H9 (cell line): Measurements from ENCODE around the gene EOMES. TPM values are rescaled to one million over a fixed set of nuclear protein-coding genes. Genes with fewer than 3 reads are reported as not detected.

Experiments
- DNase-seq: peaks from one replicate; pipeline ENCODE4 v3.0.0-alpha.2; 2017
- H2AFZ ChIP-seq: one replicate; pipeline ENCODE4 v1.6.1; 2013; ENCODE audit warnings: mild to moderate bottlenecking, low read length, control low read depth, moderate library complexity
- H2AK5ac ChIP-seq: 2 replicates; pipeline ENCODE4 v1.6.1; 2013; ENCODE audit warnings: low read length, control low read depth, mixed read lengths; ENCODE audit not compliant: insufficient read length
- H2BK120ac ChIP-seq: one replicate; pipeline ENCODE4 v1.6.1; 2013; ENCODE audit warnings: low read depth, mild to moderate bottlenecking, low read length, control low read depth, inconsistent platforms; ENCODE audit not compliant: poor library complexity, severe bottlenecking
- H2BK12ac ChIP-seq: 2 replicates; pipeline ENCODE4 v1.6.1; 2013; ENCODE audit warnings: low read length, control low read depth, mixed read lengths, low read depth; ENCODE audit not compliant: insufficient read length
- H2BK15ac ChIP-seq: 2 replicates; pipeline ENCODE4 v1.6.1; 2013; ENCODE audit warnings: low read depth, low read length, control low read depth
- H2BK20ac ChIP-seq: one replicate; pipeline ENCODE4 v1.6.1; 2013; ENCODE audit warnings: low read depth, mild to moderate bottlenecking, low read length, control low read depth, inconsistent platforms; ENCODE audit not compliant: poor library complexity, severe bottlenecking
- H2BK5ac ChIP-seq: 2 replicates; pipeline ENCODE4 v1.6.1; 2013; ENCODE audit warnings: low read length, control low read depth, mixed read lengths; ENCODE audit not compliant: insufficient read length
- H3K14ac ChIP-seq: 2 replicates; pipeline ENCODE4 v1.6.1; 2013; ENCODE audit warnings: low read length, control low read depth; ENCODE audit not compliant: insufficient read depth
- H3K18ac ChIP-seq: 2 replicates; pipeline ENCODE4 v1.6.1; 2013; ENCODE audit warnings: low read depth, mild to moderate bottlenecking, mixed read lengths, low read length, control low read depth; ENCODE audit not compliant: insufficient read length
- H3K23ac ChIP-seq: 2 replicates; pipeline ENCODE4 v1.6.1; 2013; ENCODE audit warnings: low read length, control low read depth, mixed read lengths, low read depth; ENCODE audit not compliant: insufficient read length
- H3K23me2 ChIP-seq: 2 replicates; pipeline ENCODE4 v1.6.1; 2013; ENCODE audit warnings: low read depth, mild to moderate bottlenecking, mixed read lengths, low read length, control low read depth; ENCODE audit not compliant: insufficient read length, poor library complexity, severe bottlenecking
- H3K27ac ChIP-seq: 2 replicates; pipeline ENCODE4 v1.5.1; 2013; ENCODE audit warnings: low read length, control low read depth, mixed read lengths, low read depth; ENCODE audit not compliant: insufficient read length
- H3K27me3 ChIP-seq: 2 replicates; pipeline ENCODE4 v1.6.1; 2013; ENCODE audit warnings: low read length, control low read depth, inconsistent platforms; ENCODE audit not compliant: insufficient read depth
- H3K4ac ChIP-seq: 2 replicates; pipeline ENCODE4 v1.6.1; 2013; ENCODE audit warnings: low read depth, mild to moderate bottlenecking, control low read depth, inconsistent platforms, low read length, moderate library complexity
- H3K4me1 ChIP-seq: 2 replicates; pipeline ENCODE4 v1.6.1; 2013; ENCODE audit warnings: low read length, control low read depth, inconsistent platforms; ENCODE audit not compliant: insufficient read depth
- H3K4me2 ChIP-seq: 2 replicates; pipeline ENCODE4 v1.6.1; 2013; ENCODE audit warnings: low read length, control low read depth, mixed read lengths; ENCODE audit not compliant: insufficient read length, insufficient read depth
- H3K56ac ChIP-seq: 2 replicates; pipeline ENCODE4 v1.6.1; 2013; ENCODE audit warnings: low read depth, mild to moderate bottlenecking, mixed read lengths, low read length, control low read depth; ENCODE audit not compliant: insufficient read length
- H3K79me1 ChIP-seq: 2 replicates; pipeline ENCODE4 v1.6.1; 2013; ENCODE audit warnings: low read depth, mild to moderate bottlenecking, moderate library complexity, low read length, control low read depth, inconsistent platforms; ENCODE audit not compliant: insufficient read depth, poor library complexity, severe bottlenecking
- H3K79me2 ChIP-seq: 2 replicates; pipeline ENCODE4 v1.6.1; 2013; ENCODE audit warnings: low read length, control low read depth, inconsistent platforms; ENCODE audit not compliant: insufficient read depth
- H3K9ac ChIP-seq: 2 replicates; pipeline ENCODE4 v1.6.1; 2013; ENCODE audit warnings: low read length, control low read depth, mixed read lengths; ENCODE audit not compliant: insufficient read length; ENCODE audit errors: extremely low read depth
- H3K9me3 ChIP-seq: one replicate; pipeline ENCODE4 v1.6.1; 2013; ENCODE audit warnings: low read depth, low read length, inconsistent platforms; ENCODE audit not compliant: control insufficient read depth
- H3T11ph ChIP-seq: one replicate; pipeline ENCODE4 v1.6.1; 2013; ENCODE audit warnings: mild to moderate bottlenecking, low read length, control low read depth, inconsistent platforms
- H4K20me1 ChIP-seq: one replicate; pipeline ENCODE4 v1.6.1; 2013; ENCODE audit not compliant: control insufficient read depth, insufficient read length, insufficient read depth
- H4K5ac ChIP-seq: 2 replicates; pipeline ENCODE4 v1.6.1; 2013; ENCODE audit warnings: low read depth, mild to moderate bottlenecking, mixed read lengths, low read length, control low read depth; ENCODE audit not compliant: insufficient read length
- H4K8ac ChIP-seq: replicated peaks from 2 replicates; pipeline ENCODE4 v1.6.1; 2013; ENCODE audit warnings: low read length, control low read depth, mixed read lengths, low read depth; ENCODE audit not compliant: insufficient read length
- H4K91ac ChIP-seq: 2 replicates; pipeline ENCODE4 v1.6.1; 2013; ENCODE audit warnings: low read depth, mild to moderate bottlenecking, moderate library complexity, mixed read lengths, low read length, control low read depth; ENCODE audit not compliant: insufficient read length
- H3K27ac Mint-ChIP-seq, 3 experiments: 2 replicates in 2 of 3; 3 replicates in 1 of 3; pipeline ENCODE4 v1.8.0; 2020 to 2021; ENCODE audit warnings: mixed read lengths in 3 of 3, mild to moderate bottlenecking in 1 of 3, moderate library complexity in 1 of 3
- H3K27me3 Mint-ChIP-seq: 2 replicates; pipeline ENCODE4 v1.8.0; 2021; ENCODE audit warnings: low read depth, mild to moderate bottlenecking, moderate library complexity, mixed read lengths
- H3K36me3 Mint-ChIP-seq, 3 experiments: 2 replicates in 2 of 3; 3 replicates in 1 of 3; pipeline ENCODE4 v1.8.0; 2020 to 2021; ENCODE audit warnings: low read depth in 3 of 3, mixed read lengths in 3 of 3; ENCODE audit not compliant: insufficient read depth in 1 of 3
- H3K4me1 Mint-ChIP-seq, 2 experiments: 2 replicates each; pipeline ENCODE4 v1.8.0; 2020; ENCODE audit warnings: mixed read lengths in 2 of 2
- H3K4me3 Mint-ChIP-seq, 2 experiments: 2 replicates in 1 of 2; 3 replicates in 1 of 2; pipeline ENCODE4 v1.8.0; 2020 to 2021; ENCODE audit warnings: mild to moderate bottlenecking in 2 of 2, mixed read lengths in 2 of 2, moderate library complexity in 1 of 2
- H3K9me3 Mint-ChIP-seq, 2 experiments: 2 replicates in 1 of 2; 3 replicates in 1 of 2; pipeline ENCODE4 v1.8.0; 2020; ENCODE audit warnings: mild to moderate bottlenecking in 2 of 2, mixed read lengths in 2 of 2, moderate library complexity in 1 of 2
- WGBS: extraction: QIAGEN DNeasy Blood & Tissue Kit; methylation state at CpG from one replicate; pipeline ENCODE4 v1.1.7; 2013; ENCODE audit warnings: missing lambda C conversion rate, low lambda C conversion rate, mixed read lengths; ENCODE audit not compliant: insufficient read length; ENCODE audit errors: extremely low coverage; 5-methylcytosine and 5-hydroxymethylcytosine counted together
- total RNA-seq: library from RNA; stranded (reverse); gene quantifications from 2 replicates; pipeline ENCODE4 v1.2.1, GENCODE V29; 2021
- TF ChIP-seq, protein P1 (sequence below): fragments of 200-600 bp; sonication (generic); conservative IDR thresholded peaks from 3 replicates; pipeline ENCODE4 v1.8.0; 2021; ENCODE audit warnings: antibody characterized with exemption, mild to moderate bottlenecking

The EOMES gene
- total RNA-seq, 1 experiment from 2014 or later, result 1.7 TPM

DNA sequence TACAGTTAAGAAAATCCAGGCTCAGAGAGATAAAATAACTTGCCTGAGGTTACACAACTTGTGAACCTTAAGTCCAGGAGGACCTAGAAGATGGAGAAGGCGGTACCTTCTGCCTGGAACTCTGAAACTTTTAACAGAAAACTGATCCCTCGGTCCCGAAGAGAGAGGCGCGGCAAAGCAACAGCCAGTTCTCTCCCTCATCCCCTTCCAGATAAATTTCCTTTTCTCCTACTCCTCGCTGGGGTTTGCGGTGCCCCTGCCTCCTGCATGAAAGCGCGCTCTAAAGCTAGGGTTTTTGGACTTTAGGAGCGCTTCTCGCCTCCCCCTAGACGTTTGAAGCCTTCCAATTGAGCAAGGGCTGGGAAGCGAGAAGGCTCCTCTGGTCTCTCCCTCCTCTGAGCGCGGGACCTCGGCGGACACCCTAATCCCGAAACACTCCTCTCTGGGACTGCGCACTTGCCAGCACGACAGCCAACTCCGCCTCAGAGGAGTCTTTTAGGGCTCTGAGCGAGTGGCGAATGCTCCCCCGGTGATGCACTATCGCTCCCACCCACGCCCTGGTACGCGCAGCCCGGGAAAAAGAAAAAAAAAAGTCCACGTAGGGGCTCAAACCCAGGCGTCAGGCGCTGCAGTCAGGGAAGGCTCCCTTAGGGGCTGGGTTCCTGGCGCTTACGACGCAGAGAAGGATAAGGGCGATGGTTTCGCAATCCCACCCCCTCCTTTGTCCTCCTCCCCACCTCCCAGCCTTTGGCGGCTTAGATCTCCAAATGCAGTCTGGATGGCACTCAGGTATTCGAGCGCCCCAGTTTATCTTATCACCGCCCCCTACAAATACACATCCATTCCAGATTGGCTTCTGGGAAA lies 7.9 kb upstream of the EOMES start:
- H2BK120ac ChIP-seq, result no peak overlapping the region
- no peak overlapping the region for H4K5ac ChIP-seq
- H3K18ac ChIP-seq, result no peak overlapping the region
- no peak overlapping the region; the same call in 1 of the 2 replicates for H3K14ac ChIP-seq
- Mint-ChIP-seq H3K27ac (no peak overlapping the region), H3K9me3 (peaks cover 0 to 11% of the 10 kb centered on the region in 2 experiments; a peak in 1 of 5 replicates), H3K4me3 (peak overlapping the region; percentile 27 to 78), H3K36me3 (no peaks in the 10 kb centered on the region), H3K27me3 (peaks cover 96% of the 10 kb centered on the region), H3K4me1 (peaks cover 44 to 50% of the 10 kb centered on the region in 2 experiments)
- no peak overlapping the region for H3K56ac ChIP-seq
- no peaks in the 10 kb centered on the region for H3K79me1 ChIP-seq
- H3K27me3 ChIP-seq, result peaks cover 71% of the 10 kb centered on the region
- H2BK12ac ChIP-seq, result no peak overlapping the region
- no CpG with 5 or more reads among the region's 41 CpGs for WGBS
- no peak overlapping the region for H3K4ac ChIP-seq
- H3K4me2 ChIP-seq, result peak overlapping the region; percentile 69
- H3T11ph ChIP-seq, result no peak overlapping the region
- H3K23ac ChIP-seq, result no peak overlapping the region
- TF ChIP-seq, protein P1, sequence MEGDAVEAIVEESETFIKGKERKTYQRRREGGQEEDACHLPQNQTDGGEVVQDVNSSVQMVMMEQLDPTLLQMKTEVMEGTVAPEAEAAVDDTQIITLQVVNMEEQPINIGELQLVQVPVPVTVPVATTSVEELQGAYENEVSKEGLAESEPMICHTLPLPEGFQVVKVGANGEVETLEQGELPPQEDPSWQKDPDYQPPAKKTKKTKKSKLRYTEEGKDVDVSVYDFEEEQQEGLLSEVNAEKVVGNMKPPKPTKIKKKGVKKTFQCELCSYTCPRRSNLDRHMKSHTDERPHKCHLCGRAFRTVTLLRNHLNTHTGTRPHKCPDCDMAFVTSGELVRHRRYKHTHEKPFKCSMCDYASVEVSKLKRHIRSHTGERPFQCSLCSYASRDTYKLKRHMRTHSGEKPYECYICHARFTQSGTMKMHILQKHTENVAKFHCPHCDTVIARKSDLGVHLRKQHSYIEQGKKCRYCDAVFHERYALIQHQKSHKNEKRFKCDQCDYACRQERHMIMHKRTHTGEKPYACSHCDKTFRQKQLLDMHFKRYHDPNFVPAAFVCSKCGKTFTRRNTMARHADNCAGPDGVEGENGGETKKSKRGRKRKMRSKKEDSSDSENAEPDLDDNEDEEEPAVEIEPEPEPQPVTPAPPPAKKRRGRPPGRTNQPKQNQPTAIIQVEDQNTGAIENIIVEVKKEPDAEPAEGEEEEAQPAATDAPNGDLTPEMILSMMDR, result no peak
- H3K9ac ChIP-seq, result no peak overlapping the region
- H3K9me3 ChIP-seq, result no peaks in the 10 kb centered on the region
- no peak overlapping the region for H4K8ac ChIP-seq
- H2AK5ac ChIP-seq, result no peak overlapping the region
- H2BK15ac ChIP-seq, result no peak overlapping the region
- no peak overlapping the region for H2BK20ac ChIP-seq
- H3K23me2 ChIP-seq, result no peaks in the 10 kb centered on the region
- H4K91ac ChIP-seq, result no peak overlapping the region
- no peaks in the 10 kb centered on the region; the same call in 1 of the 2 replicates for H3K4me1 ChIP-seq
- no peak overlapping the region for H2AFZ ChIP-seq
- peak; percentile 60 for DNase-seq
- no peaks in the 10 kb centered on the region for H3K79me2 ChIP-seq
- H3K27ac ChIP-seq, result no peak overlapping the region
- H2BK5ac ChIP-seq, result no peak overlapping the region
- no peaks in the 10 kb centered on the region for H4K20me1 ChIP-seq
